A549 treated with CORT108297 at 1 μM for 4 hours (cell line): ENCODE measurements around the gene PLEKHN1. TPM values are rescaled to one million over a fixed set of nuclear protein-coding genes. Genes with fewer than 3 reads are reported as not detected.

Source experiments
- total RNA-seq: library from RNA; stranded (reverse); fragments of 200-300 nt; extraction: Qiagen RNA extraction; gene quantifications from 5 replicates; pipeline ENCODE4 v1.2.3, GENCODE V29; 2022

The PLEKHN1 gene, protein sequence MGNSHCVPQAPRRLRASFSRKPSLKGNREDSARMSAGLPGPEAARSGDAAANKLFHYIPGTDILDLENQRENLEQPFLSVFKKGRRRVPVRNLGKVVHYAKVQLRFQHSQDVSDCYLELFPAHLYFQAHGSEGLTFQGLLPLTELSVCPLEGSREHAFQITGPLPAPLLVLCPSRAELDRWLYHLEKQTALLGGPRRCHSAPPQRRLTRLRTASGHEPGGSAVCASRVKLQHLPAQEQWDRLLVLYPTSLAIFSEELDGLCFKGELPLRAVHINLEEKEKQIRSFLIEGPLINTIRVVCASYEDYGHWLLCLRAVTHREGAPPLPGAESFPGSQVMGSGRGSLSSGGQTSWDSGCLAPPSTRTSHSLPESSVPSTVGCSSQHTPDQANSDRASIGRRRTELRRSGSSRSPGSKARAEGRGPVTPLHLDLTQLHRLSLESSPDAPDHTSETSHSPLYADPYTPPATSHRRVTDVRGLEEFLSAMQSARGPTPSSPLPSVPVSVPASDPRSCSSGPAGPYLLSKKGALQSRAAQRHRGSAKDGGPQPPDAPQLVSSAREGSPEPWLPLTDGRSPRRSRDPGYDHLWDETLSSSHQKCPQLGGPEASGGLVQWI
- total RNA-seq: 4.7 to 7.6 TPM (median 6.5 TPM) in 5 replicates

DNA sequence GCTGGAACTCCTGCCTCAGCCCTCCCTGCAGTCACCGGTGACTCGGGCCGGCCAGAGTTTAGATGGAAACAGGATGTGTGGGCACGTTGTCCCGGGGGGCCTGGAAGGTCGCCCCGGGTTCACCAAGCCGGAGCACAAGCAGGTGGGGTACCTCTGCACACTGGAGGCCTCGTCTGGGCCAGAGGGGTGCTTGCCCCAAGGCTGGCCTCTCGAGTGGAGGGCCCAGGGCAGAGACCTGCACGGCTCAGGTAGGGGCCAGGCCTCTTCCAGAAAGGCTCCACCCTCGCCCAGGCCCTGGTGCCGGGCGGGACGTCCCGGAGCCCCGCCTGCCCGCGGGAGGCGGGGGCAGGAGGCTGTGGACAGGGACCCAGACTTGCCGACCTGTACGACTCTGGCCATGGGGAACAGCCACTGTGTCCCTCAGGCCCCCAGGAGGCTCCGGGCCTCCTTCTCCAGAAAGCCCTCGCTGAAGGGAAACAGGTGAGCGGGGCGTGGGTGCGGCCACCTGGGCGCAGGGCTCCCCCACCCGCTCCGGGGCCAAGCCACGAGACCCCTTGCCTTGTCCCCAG lies at the start of gene PLEKHN1:
Gene PLEKHN1, plus strand, starts transcription at position 348 of the 569 bp plus-strand sequence. Its CDS starts 50 bp downstream, at position 398.

DNA sequence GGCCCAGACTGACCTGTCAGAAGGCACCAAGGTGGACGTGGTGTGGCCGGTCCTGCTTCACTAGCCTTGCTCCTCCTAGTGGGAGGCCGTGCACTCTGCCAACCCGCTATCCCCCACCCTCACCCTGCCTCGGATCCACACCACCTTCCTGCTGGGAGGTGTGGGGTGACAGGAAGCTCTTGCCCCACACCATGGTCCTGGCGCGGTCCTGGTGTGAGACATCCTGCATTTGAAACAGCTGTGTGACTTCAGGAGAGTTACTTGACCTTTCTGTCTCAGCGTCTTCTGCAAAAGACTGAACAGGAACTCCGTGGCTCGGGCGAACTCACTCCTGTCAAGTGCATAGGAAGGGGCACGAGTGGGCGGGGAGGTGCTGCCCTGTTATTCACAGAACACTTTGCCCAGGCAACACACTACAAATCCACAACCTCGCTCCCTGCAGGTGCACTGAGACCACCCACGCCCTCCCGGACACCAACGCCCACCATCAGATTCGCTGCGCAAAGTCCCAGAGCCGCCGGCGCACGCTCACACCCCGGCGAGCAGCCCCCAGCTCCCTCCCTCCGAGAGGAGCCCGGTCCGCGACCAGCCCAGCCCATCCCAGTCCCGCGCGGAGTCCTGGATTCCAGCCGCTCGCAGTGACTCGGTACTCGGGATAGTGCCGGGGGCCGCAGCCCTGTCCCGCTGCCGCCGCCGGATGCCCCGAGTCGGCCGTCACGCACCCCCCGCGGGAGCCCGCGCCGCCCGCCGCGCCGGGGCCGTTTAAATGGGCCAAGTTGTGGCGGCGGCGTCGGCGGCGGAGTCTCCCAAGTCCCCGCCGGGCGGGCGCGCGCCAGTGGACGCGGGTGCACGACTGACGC lies 42.9 kb upstream of the PLEKHN1 start, which contains the start of gene SAMD11:
Gene SAMD11, plus strand, starts transcription at position 793 of the 860 bp plus-strand sequence. CDS start 509 bp downstream, outside the sequence.

DNA sequence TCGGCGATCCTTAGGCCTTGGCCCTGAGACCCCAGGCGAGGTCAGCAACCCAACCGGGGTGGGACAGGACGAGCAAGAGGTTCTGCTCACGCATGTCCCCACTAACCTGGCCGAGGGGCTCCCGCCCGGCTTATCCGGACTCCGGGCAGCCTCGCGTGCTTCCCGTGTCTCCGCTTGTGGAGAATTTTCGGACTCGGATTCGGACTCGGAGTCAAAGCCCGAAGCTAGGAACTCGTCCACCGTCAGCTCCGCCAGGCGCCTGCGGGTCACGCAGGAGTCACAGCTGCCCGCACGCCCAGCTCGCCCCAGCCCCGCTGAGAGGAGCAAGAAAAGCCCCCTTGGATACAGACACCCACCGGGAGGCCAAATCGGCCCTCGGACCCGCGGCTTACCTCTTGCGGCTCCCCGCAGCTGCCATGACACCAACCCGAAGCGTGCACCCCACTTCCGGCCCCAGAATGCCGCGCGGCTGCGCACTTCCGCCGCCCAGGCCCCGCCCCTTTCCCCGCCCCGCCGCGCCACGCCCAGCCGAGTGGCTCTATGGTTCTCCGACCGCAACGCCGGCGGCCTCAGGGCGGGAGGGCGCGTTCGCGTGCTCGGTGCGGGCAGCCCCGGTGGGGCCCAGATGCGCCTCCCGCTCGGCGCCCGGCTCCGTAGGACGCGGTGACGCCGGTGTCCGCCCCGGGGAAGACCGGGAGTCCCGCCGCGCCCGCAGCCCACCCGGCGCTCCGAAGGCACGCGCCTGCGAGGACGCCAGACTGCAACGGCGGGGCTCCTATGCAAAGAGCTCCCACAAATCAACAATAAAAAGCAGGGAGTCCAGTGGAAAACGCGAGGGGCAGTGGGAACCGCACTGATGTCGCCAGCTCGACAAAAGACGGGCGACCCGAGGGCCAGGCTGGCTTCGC lies 7.2 kb upstream of the PLEKHN1 start, which contains the start of gene NOC2L:
Gene NOC2L, minus strand, starts transcription at position 434 of the 908 bp plus-strand sequence. Its CDS starts 16 bp downstream, at position 418.

DNA sequence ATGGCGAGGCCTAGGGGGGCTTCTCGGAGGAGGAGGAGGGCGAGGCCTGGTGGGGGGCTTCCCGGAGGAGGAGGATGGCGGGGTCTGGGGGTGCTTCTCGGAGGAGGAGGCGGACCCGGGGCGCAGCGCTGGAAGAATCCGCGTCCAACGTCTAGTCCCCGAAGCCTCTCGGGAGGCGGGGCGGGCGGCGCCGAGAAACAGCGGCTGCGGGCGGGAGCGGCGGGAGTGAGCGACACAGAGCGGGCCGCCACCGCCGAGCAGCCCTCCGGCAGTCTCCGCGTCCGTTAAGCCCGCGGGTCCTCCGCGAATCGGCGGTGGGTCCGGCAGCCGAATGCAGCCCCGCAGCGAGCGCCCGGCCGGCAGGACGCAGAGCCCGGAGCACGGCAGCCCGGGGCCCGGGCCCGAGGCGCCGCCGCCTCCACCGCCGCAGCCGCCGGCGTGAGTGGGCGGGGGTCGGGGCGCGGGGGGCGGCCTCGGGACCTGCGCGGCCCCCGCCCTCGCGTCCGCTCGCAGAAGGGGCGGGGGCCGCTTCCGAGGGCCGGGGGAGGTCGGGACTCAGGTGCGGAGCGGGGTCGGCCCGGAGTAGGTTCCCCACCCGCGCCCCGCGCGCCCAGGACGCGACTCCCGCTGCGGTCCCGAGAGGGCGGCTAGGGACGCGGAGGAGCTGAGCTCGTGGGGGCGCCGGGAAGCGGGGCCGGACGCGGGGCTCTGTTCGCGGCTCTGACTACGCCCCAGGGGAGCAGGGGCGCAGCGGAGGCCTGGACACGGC lies 5.7 kb upstream of the PLEKHN1 start, which contains the start of gene KLHL17:
Gene KLHL17, plus strand, starts transcription at position 222 of the 769 bp plus-strand sequence. Its CDS starts 110 bp downstream, at position 332.

DNA sequence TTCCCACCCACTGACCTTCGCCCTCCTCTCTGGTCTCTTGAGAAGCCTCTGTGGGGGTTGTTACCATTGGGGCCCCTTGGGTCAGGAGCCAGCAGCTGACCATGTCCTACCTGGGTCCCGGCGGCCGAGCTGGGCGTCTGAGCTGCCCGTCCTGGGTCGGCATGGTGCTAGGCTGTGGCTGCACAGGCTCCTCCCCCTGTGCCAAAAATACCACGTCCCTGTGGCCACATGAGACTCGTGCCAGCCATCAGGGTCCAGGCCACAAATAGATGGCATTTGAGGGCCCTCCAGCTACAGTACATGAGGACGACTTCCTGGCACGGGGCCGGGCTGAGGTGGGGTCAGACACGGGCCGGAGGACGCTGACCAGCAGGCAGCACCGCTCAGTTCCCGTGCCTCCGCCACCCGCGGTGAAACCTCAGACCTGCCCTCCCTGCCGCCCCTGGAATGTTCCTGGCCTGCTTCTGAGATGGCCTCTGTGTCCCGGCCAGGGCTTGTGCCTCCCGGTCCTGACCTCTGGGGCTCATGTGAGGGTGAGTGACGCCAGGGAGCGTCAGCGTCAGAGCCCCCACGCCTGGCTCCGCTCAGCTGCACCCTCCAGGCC lies 15.8 kb downstream of the PLEKHN1 start, which contains the start of gene PERM1:
Gene PERM1, minus strand, starts transcription at position 139 of the 604 bp plus-strand sequence. CDS start 1,064 bp downstream, outside the sequence.

DNA sequence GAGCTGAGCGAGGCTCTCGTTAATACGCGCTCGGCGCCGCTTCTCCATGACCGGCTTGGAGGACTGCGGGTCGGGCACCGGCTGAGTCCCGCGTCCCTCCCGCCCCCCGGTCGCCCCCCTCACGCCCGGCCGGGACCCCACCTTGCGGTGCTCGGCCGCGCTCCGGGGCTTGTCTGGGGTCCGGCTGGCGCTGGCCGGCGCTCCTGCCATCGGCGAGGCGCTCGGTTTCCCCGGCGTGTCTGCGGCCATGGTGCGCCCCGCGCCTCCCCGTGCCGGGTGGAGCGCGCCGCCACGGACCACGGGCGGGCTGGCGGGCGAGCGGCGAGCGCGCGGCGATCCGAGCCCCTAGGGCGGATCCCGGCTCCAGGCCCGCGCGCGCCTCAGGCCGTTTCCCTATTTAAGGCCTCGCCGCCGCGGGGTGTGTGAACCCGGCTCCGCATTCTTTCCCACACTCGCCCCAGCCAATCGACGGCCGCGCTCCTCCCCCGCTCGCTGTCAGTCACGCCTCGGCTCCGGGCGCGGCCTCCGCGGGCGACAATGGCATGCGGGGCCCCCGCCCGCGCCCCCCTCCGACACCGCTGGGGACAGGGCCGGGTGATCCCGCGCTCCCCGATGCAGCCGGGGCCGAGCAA lies 33.6 kb downstream of the PLEKHN1 start, which contains the start of gene HES4:
Gene HES4, minus strand, starts transcription at position 373 of the 632 bp plus-strand sequence. Its CDS starts 124 bp downstream, at position 249.

DNA sequence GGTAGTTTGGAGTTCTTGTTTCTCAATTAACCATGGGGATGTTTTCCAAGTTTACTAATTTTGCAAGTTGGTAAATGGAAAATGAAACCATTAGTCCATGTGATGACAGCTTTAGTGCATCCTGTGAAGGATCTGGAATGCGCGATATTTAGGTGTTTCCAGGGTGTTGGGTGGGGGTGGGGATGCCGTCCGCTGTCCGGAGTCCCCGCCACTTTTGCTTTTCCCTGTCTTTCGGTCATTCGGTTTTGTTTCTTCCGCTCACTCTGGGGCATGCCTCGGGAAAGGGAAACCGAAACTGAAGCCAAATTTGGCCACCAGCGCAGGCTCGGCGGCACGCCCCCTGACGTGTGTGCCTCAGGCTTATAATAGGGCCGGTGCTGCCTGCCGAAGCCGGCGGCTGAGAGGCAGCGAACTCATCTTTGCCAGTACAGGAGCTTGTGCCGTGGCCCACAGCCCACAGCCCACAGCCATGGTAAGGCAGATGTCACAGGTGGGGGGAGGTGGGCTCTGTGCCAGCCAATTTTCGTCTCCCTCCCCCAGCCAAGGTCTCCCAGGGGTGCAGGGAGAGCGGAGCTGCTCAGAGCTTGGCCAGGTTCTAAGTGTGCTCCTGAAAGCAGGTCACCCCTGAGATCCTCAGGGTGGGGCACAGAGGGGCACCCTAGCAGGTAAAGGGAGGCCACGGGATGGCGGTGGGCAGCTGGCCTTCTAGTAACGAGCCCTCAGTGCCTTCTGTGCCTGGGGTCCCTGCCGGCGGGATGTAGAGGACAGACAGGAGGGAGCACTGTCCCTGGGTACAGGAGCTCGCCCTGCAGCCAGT lies 47.0 kb downstream of the PLEKHN1 start, which contains the start of gene ISG15:
Gene ISG15, plus strand, starts transcription at position 393 of the 817 bp plus-strand sequence. Its CDS starts 77 bp downstream, at position 470.

DNA sequence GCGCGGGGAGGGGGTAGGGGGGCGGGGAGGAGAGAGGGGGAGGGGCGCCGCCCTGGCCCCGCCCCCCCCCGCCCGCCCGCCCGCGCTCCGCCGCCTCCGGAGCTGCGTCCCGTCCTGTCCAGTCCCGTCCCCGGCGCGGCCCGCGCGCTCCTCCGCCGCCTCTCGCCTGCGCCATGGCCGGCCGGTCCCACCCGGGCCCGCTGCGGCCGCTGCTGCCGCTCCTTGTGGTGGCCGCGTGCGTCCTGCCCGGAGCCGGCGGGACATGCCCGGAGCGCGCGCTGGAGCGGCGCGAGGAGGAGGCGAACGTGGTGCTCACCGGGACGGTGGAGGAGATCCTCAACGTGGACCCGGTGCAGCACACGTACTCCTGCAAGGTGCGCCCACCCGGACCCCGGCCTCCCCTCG lies 53.7 kb downstream of the PLEKHN1 start, which contains the start of gene AGRN:
Gene AGRN, plus strand, starts transcription at position 121 of the 405 bp plus-strand sequence. Its CDS starts 53 bp downstream, at position 174.

Other genes starting within 250 kb of the PLEKHN1 start
- gene SAMD11, start 42.6 kb upstream of the PLEKHN1 start, total RNA-seq: 16.5 to 38.7 TPM (median 35.5 TPM) in 5 replicates
- 68.1 to 89.5 TPM (median 86.3 TPM) in 5 replicates for gene NOC2L, start 7.2 kb upstream of the PLEKHN1 start, total RNA-seq
- gene KLHL17, start 5.9 kb upstream of the PLEKHN1 start, total RNA-seq: 9.8 to 24.0 TPM (median 19.8 TPM) in 5 replicates
- gene PERM1, start 15.6 kb downstream of the PLEKHN1 start, total RNA-seq: 0.07 to 0.24 TPM (median 0.14 TPM) in 4 of 5 replicates, not detected in the other
- 20.6 to 68.1 TPM (median 67.3 TPM) in 5 replicates for gene HES4, start 33.6 kb downstream of the PLEKHN1 start, total RNA-seq
- 18.3 to 28.3 TPM (median 22.6 TPM) in 5 replicates for gene ISG15, start 47.0 kb downstream of the PLEKHN1 start, total RNA-seq
- 79.5 to 139 TPM (median 135 TPM) in 5 replicates for gene AGRN, start 53.6 kb downstream of the PLEKHN1 start, total RNA-seq
- gene RNF223, start 107.8 kb downstream of the PLEKHN1 start, total RNA-seq: 0.32 to 0.52 TPM (median 0.38 TPM) in 5 replicates
- 10.2 to 16.2 TPM (median 15.4 TPM) in 5 replicates for gene C1orf159, start 149.6 kb downstream of the PLEKHN1 start, total RNA-seq
- not detected in 5 replicates for gene TTLL10, start 207.4 kb downstream of the PLEKHN1 start, total RNA-seq
- gene TNFRSF18, start 240.1 kb downstream of the PLEKHN1 start, total RNA-seq: 0.11 to 0.25 TPM (median 0.15 TPM) in 3 of 5 replicates, not detected in the others
- 0.07 to 0.18 TPM (median 0.13 TPM) in 4 of 5 replicates, not detected in the other for gene TNFRSF4, start 247.7 kb downstream of the PLEKHN1 start, total RNA-seq